DND-41 (cell line): ENCODE data around the gene CHST3.

ENCODE experiments used
- CTCF ChIP-seq: IDR thresholded peaks from 2 replicates; pipeline ENCODE4 v1.5.1; 2012; ENCODE audit warnings: borderline replicate concordance, low read length, moderate library complexity, mild to moderate bottlenecking; ENCODE audit not compliant: poor library complexity, severe bottlenecking; ENCODE audit errors: extremely low read depth
- EZH2 ChIP-seq: IDR thresholded peaks from 3 replicates; pipeline ENCODE4 v1.6.1; 2012; ENCODE audit warnings: borderline replicate concordance, low read depth, mild to moderate bottlenecking, moderate library complexity, low read length, inconsistent platforms; ENCODE audit not compliant: severe bottlenecking

DNA sequence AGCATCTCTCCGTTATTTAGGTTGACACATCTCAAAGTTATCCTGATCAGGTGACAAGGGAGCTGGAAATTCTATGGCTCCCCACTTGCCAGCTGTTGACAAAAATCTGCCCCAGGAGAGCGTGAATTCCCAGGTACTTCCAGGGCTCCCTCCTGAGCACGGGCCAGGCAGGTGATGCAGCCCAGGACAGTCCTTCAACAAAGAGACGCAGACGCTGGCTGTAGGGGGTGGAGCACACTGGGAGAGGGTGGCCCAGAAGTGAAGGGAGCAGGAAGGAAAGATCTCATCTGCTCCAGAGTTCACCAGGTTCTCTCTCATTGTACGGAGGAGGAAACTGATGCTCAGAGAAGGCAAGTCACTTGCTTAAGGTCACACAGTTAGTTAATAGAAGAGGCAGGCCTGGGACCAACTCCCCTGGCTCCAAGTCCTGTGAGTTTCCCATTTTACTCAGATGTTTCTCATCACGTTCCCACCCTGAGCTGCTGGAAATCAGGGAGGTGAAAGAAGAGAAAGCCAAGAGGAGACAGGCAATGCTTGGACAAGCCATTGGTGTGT, 41.0 kb upstream of the CHST3 start:
- no peak for TF ChIP-seq CTCF
- no peak for TF ChIP-seq EZH2
